HL-60 (cell line): ENCODE data around the gene ACTR5.

Source experiments
- POLR2AphosphoS5 ChIP-seq: IDR thresholded peaks from 2 replicates; pipeline ENCODE4 v1.6.1; 2012; ENCODE audit warnings: low read depth
- SPI1 ChIP-seq: IDR thresholded peaks from 2 replicates; pipeline ENCODE4 v1.6.1; 2012; ENCODE audit warnings: low read depth, mild to moderate bottlenecking, borderline replicate concordance
- TF ChIP-seq, protein P1 (sequence below): IDR thresholded peaks from one replicate; pipeline ENCODE4 v1.5.1; 2011; ENCODE audit warnings: low read length, control low read depth, inconsistent platforms; ENCODE audit not compliant: insufficient read depth
- TF ChIP-seq, protein P2 (sequence below): IDR thresholded peaks from 2 replicates; pipeline ENCODE4 v1.6.1; 2012; ENCODE audit warnings: low read depth; ENCODE audit not compliant: insufficient replicate concordance

DNA sequence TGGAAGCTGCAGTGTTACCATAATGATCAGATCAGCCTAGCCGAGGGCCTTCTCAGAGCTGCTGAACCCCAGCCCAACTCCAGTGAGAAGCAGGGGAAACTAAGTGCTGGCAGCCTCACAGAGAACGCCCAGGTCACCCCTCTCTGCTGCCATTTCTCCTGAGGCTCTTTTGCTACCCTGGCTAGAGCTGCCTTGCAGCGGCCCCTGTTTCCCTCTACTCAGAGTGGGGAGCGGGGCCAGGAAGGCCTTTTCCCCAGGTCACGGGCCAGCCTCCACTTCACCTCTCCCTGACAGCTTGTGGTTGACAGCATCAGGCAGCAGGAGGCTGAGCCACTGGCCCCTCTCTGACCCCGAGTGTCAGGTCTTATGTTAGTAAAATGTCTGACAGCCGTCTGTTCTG, 22.7 kb downstream of the ACTR5 start:
- TF ChIP-seq, protein P1, sequence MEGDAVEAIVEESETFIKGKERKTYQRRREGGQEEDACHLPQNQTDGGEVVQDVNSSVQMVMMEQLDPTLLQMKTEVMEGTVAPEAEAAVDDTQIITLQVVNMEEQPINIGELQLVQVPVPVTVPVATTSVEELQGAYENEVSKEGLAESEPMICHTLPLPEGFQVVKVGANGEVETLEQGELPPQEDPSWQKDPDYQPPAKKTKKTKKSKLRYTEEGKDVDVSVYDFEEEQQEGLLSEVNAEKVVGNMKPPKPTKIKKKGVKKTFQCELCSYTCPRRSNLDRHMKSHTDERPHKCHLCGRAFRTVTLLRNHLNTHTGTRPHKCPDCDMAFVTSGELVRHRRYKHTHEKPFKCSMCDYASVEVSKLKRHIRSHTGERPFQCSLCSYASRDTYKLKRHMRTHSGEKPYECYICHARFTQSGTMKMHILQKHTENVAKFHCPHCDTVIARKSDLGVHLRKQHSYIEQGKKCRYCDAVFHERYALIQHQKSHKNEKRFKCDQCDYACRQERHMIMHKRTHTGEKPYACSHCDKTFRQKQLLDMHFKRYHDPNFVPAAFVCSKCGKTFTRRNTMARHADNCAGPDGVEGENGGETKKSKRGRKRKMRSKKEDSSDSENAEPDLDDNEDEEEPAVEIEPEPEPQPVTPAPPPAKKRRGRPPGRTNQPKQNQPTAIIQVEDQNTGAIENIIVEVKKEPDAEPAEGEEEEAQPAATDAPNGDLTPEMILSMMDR = no peak
- no peak for TF ChIP-seq POLR2AphosphoS5
- TF ChIP-seq, protein P2, sequence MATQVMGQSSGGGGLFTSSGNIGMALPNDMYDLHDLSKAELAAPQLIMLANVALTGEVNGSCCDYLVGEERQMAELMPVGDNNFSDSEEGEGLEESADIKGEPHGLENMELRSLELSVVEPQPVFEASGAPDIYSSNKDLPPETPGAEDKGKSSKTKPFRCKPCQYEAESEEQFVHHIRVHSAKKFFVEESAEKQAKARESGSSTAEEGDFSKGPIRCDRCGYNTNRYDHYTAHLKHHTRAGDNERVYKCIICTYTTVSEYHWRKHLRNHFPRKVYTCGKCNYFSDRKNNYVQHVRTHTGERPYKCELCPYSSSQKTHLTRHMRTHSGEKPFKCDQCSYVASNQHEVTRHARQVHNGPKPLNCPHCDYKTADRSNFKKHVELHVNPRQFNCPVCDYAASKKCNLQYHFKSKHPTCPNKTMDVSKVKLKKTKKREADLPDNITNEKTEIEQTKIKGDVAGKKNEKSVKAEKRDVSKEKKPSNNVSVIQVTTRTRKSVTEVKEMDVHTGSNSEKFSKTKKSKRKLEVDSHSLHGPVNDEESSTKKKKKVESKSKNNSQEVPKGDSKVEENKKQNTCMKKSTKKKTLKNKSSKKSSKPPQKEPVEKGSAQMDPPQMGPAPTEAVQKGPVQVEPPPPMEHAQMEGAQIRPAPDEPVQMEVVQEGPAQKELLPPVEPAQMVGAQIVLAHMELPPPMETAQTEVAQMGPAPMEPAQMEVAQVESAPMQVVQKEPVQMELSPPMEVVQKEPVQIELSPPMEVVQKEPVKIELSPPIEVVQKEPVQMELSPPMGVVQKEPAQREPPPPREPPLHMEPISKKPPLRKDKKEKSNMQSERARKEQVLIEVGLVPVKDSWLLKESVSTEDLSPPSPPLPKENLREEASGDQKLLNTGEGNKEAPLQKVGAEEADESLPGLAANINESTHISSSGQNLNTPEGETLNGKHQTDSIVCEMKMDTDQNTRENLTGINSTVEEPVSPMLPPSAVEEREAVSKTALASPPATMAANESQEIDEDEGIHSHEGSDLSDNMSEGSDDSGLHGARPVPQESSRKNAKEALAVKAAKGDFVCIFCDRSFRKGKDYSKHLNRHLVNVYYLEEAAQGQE = no peak
- TF ChIP-seq SPI1 = no peak
